Activated naive CD8-positive, alpha-beta T cell treated with anti-CD3 and anti-CD28 coated beads, Interleukin-2, amount 50 U/mL, for 24 hours (primary cell): Measurements from ENCODE around the gene ITPR3.
A peak's percentile ranks its signal among the peaks of the same experiment; 100 is the strongest.

Experiments
- ATAC-seq: fragments of 150-1000 bp; cut with Tn5 transposase; one replicate; pipeline ENCODE4 v1.10.0; 2021
- DNase-seq: peaks from one replicate; pipeline ENCODE4 v3.0.0; 2021
- H3K27ac Mint-ChIP-seq: one replicate; pipeline ENCODE4 v1.8.0; 2021; ENCODE audit warnings: mild to moderate bottlenecking, mixed read lengths
- H3K27me3 Mint-ChIP-seq: one replicate; pipeline ENCODE4 v1.8.0; 2021; ENCODE audit warnings: mixed read lengths
- H3K36me3 Mint-ChIP-seq: one replicate; pipeline ENCODE4 v1.8.0; 2021; ENCODE audit warnings: low read depth, mixed read lengths
- H3K4me1 Mint-ChIP-seq: one replicate; pipeline ENCODE4 v1.8.0; 2021; ENCODE audit warnings: mixed read lengths
- H3K4me3 Mint-ChIP-seq: one replicate; pipeline ENCODE4 v1.8.0; 2021; ENCODE audit warnings: mild to moderate bottlenecking, moderate library complexity, mixed read lengths
- H3K9me3 Mint-ChIP-seq: one replicate; pipeline ENCODE4 v1.8.0; 2021; ENCODE audit warnings: mixed read lengths

ITPR3 gene

DNA sequence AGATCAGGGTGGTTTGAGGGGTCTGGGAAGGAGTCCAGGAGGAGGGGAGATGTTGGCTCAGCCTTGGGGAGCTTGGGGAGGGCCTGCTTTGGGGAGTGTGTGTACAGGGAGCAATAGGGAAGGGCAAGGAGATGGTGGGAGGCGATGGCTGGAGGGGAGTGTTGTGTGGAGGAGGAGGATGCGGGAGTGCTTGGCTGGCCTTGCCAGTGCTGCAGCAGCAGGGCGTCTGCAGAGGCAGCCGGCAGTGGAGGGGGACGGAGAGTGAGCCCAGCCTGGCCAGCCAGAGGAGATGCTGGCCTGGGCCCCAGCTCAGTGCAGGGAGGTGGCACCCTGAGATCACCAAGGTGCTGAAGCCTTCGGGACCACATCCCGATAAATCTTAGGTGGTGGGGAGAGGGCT lies 121.7 kb downstream of the ITPR3 start:
- Mint-ChIP-seq H3K27ac (no peak overlapping the region), H3K27me3 (peaks cover 11% of the 10 kb centered on the region), H3K4me3 (no peak overlapping the region), H3K4me1 (peaks cover 2% of the 10 kb centered on the region), H3K36me3 (no peaks in the 10 kb centered on the region), H3K9me3 (no peaks in the 10 kb centered on the region)
- DNase-seq (no peak), ATAC-seq (no peak)

DNA sequence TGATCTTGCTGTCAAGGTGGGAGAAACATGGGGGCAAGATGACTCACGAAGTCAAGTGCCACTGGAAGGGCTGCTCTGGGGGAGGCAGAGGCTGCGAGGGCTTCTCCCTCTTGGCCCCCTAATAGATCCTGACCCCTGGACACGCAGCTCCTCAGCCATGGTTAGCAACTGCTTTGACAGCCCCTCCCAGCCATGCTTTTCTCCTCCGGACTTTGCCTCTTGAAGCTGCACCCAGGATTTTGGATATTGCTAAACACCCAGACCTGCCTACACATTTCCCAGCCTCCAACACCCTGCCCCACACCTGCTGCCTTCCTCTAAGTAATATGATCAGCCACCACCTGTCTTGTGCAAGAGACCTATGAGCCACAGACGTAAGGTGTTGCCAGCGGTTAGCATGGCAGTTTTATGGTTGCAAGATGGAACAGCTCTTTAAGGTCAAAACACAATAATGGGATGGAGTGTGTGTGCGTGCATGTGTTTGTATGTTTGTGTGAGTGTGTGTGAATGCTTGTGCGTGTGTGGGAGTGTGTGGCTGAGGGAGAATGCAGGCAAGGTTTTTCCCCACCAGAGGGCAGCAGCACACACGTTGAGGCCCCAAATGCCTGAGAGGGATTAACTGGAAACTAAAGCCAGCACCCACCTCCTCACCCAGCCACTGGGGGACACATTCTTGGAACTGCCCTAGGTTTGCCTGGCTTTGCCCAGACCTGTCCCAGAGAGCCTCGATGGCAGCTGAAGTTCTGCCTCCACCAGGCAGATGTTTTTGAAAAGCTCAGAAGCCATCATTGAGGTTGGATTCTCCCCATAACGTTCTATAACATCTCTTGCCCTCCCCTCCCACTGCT lies 123.1 kb downstream of the ITPR3 start:
- Mint-ChIP-seq H3K4me3 (no peak overlapping the region), H3K27ac (no peak overlapping the region), H3K27me3 (peaks cover 11% of the 10 kb centered on the region), H3K4me1 (peaks cover 2% of the 10 kb centered on the region), H3K36me3 (no peaks in the 10 kb centered on the region), H3K9me3 (no peaks in the 10 kb centered on the region)
- peak; percentile 75 for ATAC-seq
- peak; percentile 79 for DNase-seq

DNA sequence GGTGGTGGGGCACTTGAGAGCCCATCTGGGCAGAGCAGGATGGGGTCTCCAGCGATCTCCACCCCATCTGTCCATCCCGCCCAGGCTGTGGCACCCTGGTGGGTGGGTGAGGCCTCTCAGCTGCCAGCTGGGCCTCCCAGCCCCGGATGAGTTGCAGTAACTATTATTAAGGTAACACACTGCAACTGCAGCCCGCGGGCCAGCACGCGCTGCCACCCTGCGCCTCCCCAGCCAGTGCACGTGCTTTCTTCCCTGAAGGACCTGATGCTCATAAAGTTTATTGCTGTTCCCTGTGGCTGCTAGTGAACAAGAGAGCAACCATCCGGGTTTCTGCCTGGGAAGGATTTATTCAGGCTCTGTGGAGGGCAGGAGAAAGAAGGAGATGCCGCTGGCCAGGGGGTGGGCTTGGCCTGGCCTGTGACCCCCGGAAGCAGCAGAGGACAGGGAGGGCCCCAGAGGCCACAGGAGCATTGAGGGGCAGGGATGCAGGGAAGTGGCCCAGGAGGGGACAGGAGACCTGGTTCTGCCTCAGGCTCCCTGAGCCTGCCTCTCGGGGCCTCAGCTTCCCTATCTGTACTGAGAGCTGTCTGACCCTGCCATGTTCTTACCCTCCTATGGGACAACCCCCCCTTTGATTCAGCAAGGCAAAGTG lies 123.9 kb downstream of the ITPR3 start:
- ATAC-seq (no peak), DNase-seq (no peak)
- Mint-ChIP-seq H3K36me3 (no peaks in the 10 kb centered on the region), H3K4me3 (no peak overlapping the region), H3K27me3 (peaks cover 11% of the 10 kb centered on the region), H3K9me3 (no peaks in the 10 kb centered on the region), H3K4me1 (peaks cover 2% of the 10 kb centered on the region), H3K27ac (no peak overlapping the region)

DNA sequence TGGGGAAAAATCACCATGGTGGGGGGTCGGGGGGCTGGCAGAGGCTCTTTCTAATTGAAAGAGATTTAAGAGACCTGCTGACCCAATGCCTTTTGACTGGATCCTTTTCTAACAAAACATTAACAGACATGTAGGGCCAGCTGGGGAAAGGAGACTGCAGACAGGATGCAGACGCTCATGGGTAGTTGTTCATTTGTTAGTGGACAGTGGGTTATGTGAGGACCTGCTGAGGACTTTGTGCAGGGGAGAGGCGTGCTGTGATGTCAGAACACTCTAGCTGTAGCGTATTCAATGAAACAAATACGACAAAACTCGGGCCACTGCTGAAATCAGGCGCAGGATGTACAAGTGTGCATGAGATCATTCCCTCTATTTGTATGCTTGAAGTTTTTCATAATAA lies 124.4 kb downstream of the ITPR3 start:
- Mint-ChIP-seq H3K27ac (no peak overlapping the region), H3K9me3 (no peaks in the 10 kb centered on the region), H3K4me3 (no peak overlapping the region), H3K27me3 (peaks cover 11% of the 10 kb centered on the region), H3K4me1 (peaks cover 2% of the 10 kb centered on the region), H3K36me3 (no peaks in the 10 kb centered on the region)
- ATAC-seq (no peak), DNase-seq (no peak)
